ENCODE measurements around the gene XPR1.

The XPR1 gene

GRCh38 chr1:180889325-180889724 lies 257.5 kb downstream of the XPR1 start:
- no peak for DNase-seq (ENCODE audit: low read depth in 2 of 2)

- DNase-seq (ENCODE audit: low read depth in 2 of 2): no peak
These were observed 260.4 kb downstream of the XPR1 start for GRCh38 chr1:180892272-180892671.

GRCh38 chr1:180892675-180893074 lies 260.9 kb downstream of the XPR1 start:
- DNase-seq (ENCODE audit: low read depth in 2 of 2): no peak

GRCh38 chr1:180893614-180894013 lies 261.8 kb downstream of the XPR1 start:
- DNase-seq (ENCODE audit: low read depth in 2 of 2): no peak

GRCh38 chr1:180896161-180896560 lies 264.3 kb downstream of the XPR1 start:
- no peak for DNase-seq (ENCODE audit: low read depth in 2 of 2)

GRCh38 chr1:180898441-180899219 lies 266.8 kb downstream of the XPR1 start:
- no peak for DNase-seq (ENCODE audit: low read depth in 2 of 2)

DNA sequence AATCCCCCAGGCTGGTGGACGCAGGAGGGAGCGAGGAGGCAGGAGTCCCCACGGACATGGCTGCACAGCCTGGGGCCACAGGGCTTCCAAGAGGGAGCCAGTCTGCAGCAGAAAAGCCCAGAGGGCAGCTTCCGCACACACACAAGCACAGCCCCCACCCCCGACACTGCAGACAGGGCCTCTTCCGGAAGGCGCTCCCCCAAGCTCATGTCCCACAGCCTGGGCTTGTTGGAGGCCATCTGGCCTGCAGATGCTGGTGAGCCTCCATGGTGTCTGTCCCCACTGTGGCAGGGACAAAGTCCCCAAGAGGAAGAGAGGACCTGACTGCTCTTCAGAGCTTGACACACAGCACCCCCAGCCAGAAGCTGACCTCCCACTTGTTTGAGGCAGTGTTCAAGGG lies 267.4 kb downstream of the XPR1 start:
- DNase-seq (ENCODE audit: low read depth in 2 of 2): no peak

- no peak for DNase-seq (ENCODE audit: low read depth in 2 of 2)
These were observed 269.5 kb downstream of the XPR1 start for GRCh38 chr1:180901076-180901990.

DNA sequence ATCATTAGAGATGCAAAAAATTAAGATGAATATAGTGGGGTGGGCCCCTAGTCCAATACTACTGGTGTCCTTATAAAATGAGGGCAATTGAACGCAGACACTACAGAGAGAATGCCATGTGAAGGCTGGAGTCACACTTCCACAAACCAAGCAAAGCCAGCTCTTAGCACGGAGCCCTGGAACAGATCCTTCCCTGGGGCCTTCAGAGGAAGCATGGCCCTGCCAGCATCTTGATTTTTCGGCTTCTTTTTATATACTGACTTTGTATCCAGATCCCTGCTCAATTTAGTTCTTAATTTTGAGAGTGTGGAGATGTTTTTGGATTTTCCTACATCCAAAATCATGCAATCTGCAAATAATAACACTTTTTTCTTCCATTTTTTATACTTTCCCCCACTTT lies 270.7 kb downstream of the XPR1 start:
- no peak for DNase-seq (ENCODE audit: low read depth in 2 of 2)

DNA sequence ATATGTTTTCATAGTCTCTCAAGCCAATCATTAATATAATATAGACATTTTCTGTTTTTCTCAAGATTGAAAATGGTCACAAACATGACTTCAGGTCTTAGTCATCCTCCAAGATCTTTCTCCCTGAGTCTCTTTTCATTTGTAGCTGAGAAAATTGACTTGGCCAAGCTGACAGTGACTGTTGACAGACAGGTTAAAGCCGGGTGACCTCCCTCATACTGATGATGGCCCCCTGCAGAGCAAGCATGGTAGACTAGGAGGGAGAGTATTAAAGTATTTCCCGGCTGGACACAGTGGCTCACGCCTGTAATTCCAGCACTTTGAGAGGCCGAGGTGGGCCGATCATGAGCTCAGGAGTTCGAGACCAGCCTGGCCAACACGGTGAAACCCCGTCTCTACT lies 274.1 kb downstream of the XPR1 start:
- no peak for DNase-seq (ENCODE audit: low read depth in 2 of 2)

DNA sequence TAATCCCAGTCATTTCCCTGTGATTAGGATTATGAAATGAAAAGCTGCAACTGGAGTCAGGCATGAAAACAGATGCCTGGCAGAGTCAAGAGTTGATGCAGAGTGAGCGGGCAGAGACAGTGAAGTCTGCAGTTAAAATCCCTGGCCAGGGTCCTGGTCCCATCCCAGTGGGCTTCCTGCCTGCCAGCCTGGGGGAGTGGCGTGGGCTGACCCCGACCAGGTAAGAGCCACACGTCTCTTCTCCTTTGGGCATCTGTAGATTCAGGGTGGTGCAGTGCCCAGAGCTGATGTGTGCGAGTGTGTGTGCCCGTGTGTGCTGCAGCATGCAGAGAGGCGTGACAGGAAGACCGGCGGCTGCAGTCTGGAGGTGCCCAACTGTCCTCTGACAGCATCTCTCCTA lies 274.7 kb downstream of the XPR1 start:
- no peak for DNase-seq (ENCODE audit: low read depth in 2 of 2)

DNA sequence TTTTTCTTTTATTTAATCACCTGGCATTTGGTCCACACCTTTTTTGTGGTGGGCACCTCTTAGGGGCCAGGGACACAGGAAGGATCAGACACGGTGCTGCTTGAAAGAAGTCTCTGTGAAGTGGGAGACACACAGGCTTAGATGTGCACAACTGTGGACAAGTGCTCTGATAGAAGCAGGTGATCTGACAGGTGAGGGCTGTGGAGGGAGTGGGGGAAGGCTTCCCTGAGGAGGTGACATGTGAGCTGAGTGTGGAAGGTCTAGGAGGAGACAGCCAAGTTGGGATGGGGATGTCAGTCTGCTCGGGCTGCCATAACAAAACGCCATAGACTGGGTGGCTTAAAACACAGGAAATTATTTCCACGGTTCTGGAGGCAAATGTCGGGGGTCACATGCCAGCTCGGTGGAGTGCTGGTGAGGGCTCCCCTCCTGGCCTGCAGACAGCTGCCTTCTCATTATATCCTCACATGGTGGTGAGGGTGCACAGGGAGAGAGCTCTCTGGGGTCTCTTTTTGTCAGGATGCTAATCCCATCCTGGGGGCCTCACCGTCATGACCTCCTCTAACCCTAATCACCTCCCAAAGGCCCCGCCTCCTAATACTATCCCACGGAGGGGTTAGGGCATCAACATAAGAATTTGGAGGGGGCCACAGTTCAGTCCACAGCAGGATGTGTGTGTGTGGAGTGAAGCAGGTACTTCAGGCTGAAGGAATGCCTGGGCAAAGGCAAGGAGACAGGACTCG lies 275.7 kb downstream of the XPR1 start:
- DNase-seq (ENCODE audit: low read depth in 2 of 2): no peak

DNA sequence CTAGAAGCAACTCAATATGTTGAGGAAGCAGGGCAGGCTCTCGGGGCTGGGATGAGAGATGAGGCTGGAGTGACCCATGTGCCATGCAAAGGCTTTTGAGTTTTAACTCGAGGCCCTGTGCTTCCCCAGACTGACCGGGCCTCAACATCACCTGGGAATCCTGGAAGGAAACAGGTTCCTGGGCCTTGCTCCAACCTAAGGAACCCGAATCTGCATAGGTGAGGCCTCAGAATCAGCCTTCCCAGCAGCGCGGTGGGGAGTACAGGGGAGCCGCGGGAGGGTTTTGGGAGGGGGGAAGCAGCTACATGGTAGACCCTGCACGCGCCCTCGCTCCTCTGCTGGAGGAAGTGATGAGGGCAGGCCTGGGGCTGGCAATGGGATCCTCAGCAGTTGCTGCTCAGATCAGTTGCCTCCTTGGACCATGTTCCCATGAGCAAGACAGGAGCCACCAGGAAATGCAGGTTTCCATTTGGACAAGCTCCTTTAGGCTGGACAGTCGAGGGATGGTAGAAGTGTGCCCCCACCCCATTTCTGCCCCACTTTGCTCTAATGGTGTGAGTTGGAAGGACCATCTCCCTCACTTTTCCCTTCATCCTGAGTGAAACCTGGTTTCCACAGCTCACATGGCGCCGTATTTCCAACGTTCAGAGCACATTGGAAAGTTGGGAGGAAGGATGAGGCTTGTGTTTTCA lies 276.4 kb downstream of the XPR1 start:
- DNase-seq (ENCODE audit: low read depth in 2 of 2): no peak

DNA sequence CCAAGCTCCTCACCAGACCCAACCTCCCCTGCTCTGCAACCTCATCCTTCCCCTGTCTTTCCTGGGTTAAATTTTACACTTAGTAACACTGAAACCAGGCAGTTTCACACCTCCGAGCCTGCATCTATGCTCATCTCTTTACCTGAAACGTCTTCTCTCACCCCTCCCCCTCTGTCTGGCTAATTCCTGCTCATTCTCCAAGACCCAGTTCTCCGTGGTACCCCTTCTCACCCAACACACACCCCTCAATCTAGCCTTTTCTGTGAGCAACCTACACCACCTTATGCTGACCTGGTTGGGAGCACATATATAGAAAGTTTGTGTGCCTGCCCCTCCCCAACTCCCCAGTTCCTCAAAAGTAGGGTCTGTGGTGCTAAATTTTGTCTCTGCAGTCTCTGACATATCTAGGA lies 277.2 kb downstream of the XPR1 start:
- DNase-seq (ENCODE audit: low read depth in 2 of 2): no peak

GRCh38 chr1:180909462-180909976 lies 277.7 kb downstream of the XPR1 start:
- DNase-seq (ENCODE audit: low read depth in 2 of 2): no peak

DNA sequence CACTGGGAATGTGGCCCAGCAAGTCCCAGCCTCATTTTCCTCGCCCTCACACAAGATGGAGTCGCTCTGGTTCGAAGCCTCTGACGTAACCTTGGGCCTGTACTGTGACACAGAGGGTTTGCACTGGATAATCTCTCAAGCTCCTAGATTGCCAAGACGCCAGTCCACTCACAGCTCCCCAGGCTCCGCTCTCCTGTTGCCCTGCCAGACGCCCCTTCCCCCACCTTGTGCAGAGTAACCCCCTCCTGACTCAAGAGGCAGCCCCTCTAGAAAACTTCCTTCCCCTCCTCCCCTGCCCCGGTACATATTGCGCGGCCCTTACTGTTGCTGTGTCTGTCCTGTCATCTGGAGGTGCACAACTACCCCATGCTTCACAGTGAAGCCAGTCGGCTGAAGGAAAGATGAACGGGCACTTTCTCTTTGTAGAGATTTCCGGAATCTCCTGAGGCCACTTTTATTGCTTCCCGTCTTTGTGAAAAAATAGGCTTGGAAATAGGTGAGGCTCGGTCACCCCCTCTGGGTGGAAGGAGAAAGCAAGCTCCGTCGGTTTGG lies 279.9 kb downstream of the XPR1 start:
- DNase-seq (ENCODE audit: low read depth in 2 of 2): peak in 1 of 2 experiments; percentile 11

DNA sequence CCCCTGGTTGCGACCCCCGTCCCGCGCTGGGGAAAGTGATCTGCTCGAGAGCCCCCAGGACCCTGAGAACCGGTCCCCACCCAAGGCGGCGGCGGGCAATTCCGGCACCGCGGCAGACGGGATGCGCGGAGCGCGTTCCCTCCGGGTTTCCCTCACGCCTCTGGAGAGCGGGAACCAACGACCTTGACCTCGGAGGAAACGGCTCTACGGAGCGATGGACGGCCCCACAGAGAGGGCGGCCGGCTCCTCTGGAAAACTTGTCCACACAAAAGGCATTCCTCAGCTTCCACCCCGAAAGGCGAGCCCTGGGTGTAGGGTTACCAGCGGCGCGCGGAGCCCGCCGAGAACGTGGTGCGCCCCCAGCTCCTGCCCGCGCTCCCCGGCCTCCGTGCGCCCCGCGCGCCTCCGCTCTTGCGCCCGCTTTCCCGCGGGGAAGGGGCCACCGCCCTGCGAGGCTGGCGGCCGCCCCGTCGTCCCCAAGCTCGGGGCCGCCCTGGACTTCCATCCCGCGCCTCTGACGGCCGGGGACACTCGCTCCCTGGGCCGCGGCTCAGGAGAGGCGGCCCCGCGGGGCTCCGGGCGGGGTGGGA lies 280.5 kb downstream of the XPR1 start:
- DNase-seq (ENCODE audit: low read depth in 2 of 2): peak in 1 of 2 experiments; percentile 33

GRCh38 chr1:180912801-180913565 lies 281.2 kb downstream of the XPR1 start, which contains the start of gene KIAA1614:
TSS of gene KIAA1614 (plus strand) at chr1:180912897. CDS start at chr1:180913244, 347 bp downstream.
- DNase-seq (ENCODE audit: low read depth in 2 of 2): peak in 1 of 2 experiments; percentile 11

- DNase-seq (ENCODE audit: low read depth in 2 of 2): no peak
These were observed 283.7 kb downstream of the XPR1 start for GRCh38 chr1:180915426-180915965.
